K562 treated with DMSO at 1 percent for 4 hours (cell line): ENCODE measurements around the gene MGST3. TPM values are rescaled to one million over a fixed set of nuclear protein-coding genes. Genes with fewer than 3 reads are reported as not detected.

Experiments
- total RNA-seq: library from RNA; unstranded; fragments of 300-600 nt; gene quantifications from 2 replicates; pipeline ENCODE4 v1.2.3, GENCODE V29; 2022; ENCODE audit not compliant: insufficient read depth

Gene MGST3
- 79.3 and 97.5 TPM in 2 replicates for total RNA-seq

GRCh38 chr1:165630629-165631341 lies at the start of gene MGST3:
Gene MGST3 (plus strand): TSS chr1:165631234. CDS start chr1:165649848, 18,614 bp downstream.

GRCh38 chr1:165697881-165698760 lies 67.1 kb downstream of the MGST3 start, which contains the start of gene ALDH9A1:
Gene ALDH9A1 (minus strand): TSS chr1:165698562. CDS start chr1:165698558, 4 bp downstream.

Other genes starting within 250 kb of the MGST3 start
- not detected in 2 replicates for gene RXRG, start 186.1 kb upstream of the MGST3 start, total RNA-seq
- gene LRRC52, start 87.2 kb upstream of the MGST3 start, total RNA-seq = not detected in 2 replicates
- 33.1 and 44.5 TPM in 2 replicates for gene ALDH9A1, start 67.3 kb downstream of the MGST3 start, total RNA-seq
- 90.4 and 107 TPM in 2 replicates for gene TMCO1, start 137.6 kb downstream of the MGST3 start, total RNA-seq
- 22.6 and 24.3 TPM in 2 replicates for gene UCK2, start 196.4 kb downstream of the MGST3 start, total RNA-seq